Measurements from ENCODE around the gene HMCN2.

- no peak for TF ChIP-seq TCF12 (IDR thresholded peaks at IDR 0.05)
- no peak for TF ChIP-seq CTCF (IDR thresholded peaks at IDR 0.05)
- TF ChIP-seq TAF1 (IDR thresholded peaks at IDR 0.05; ENCODE audit: borderline replicate concordance, low read depth, low read length), result no peak
- TF ChIP-seq MAX (IDR thresholded peaks at IDR 0.05; ENCODE audit: low read depth), result no peak
- no peak for TF ChIP-seq SIN3A (IDR thresholded peaks at IDR 0.05; ENCODE audit: borderline replicate concordance, low read depth, low read length)
Measured at GRCh38 chr9:130454096-130454811, 188.7 kb downstream of the HMCN2 start.
